Tibial nerve (tissue), 4 donors: ENCODE measurements around the gene ZFAND6. TPM values are rescaled to one million over a fixed set of nuclear protein-coding genes. Genes with fewer than 3 reads are reported as not detected.

ENCODE experiments used
- DNase-seq, 2 donors: peaks; one replicate each; pipeline ENCODE4 v3.0.0-alpha.2; 2019; ENCODE audit warnings: low spot score in 2 of 2
- H3K27ac ChIP-seq, 4 donors: fragments of 200-600 bp; sonication (generic) in 3 of 4; one replicate each; pipeline ENCODE4 v1.5.1; 2017 to 2019; ENCODE audit warnings: mild to moderate bottlenecking in 1 of 4
- H3K27me3 ChIP-seq, 2 donors: fragments of 200-600 bp; sonication (generic) in 1 of 2; one replicate each; pipeline versions ENCODE4 v1.5.1 to v1.6.0; 2017 to 2019
- H3K36me3 ChIP-seq, 3 donors: fragments of 200-600 bp; sonication (generic); one replicate each; pipeline ENCODE4 v1.5.1; 2018 to 2019
- H3K4me1 ChIP-seq, 4 donors: fragments of 200-600 bp; sonication (generic) in 3 of 4; one replicate each; pipeline ENCODE4 v1.5.1; 2017 to 2019
- H3K4me3 ChIP-seq, 4 donors: fragments of 200-600 bp; sonication (generic) in 3 of 4; one replicate each; pipeline ENCODE4 v1.5.1; 2017 to 2019; ENCODE audit warnings: mild to moderate bottlenecking in 1 of 4, moderate library complexity in 1 of 4
- H3K9me3 ChIP-seq, 4 donors: fragments of 200-600 bp; sonication (generic) in 3 of 4; one replicate each; pipeline ENCODE4 v1.5.1; 2017 to 2019
- CTCF ChIP-seq, 5 experiments: fragments of 200-600 bp in 3 of 5; fragments of 450-650 bp in 2 of 5; sonication (generic) in 3 of 5; IDR thresholded peaks; one replicate each; pipeline ENCODE4 v1.5.1; 2016 to 2019; ENCODE audit warnings: antibody characterized with exemption in 5 of 5, mild to moderate bottlenecking in 3 of 5, moderate library complexity in 2 of 5
- EP300 ChIP-seq, 2 donors: sonication (generic); formaldehyde crosslinking; IDR thresholded peaks; one replicate each; pipeline ENCODE4 v1.6.1; 2017; ENCODE audit warnings: antibody characterized with exemption in 2 of 2, mild to moderate bottlenecking in 1 of 2
- POLR2A ChIP-seq, 2 donors: fragments of 450-650 bp; IDR thresholded peaks; one replicate each; pipeline ENCODE4 v1.6.1; 2017; ENCODE audit warnings: antibody characterized with exemption in 2 of 2, mild to moderate bottlenecking in 2 of 2, moderate library complexity in 2 of 2
- WGBS, 2 donors: methylation state at CpG; one replicate each; pipeline ENCODE4 v1.1.5; 2018; 5-methylcytosine and 5-hydroxymethylcytosine counted together
- total RNA-seq, 4 donors: library from RNA; depleted of rRNA; stranded (reverse); fragments of >200 nt; gene quantifications; one replicate each; pipeline ENCODE4 v1.1.0, GENCODE V29; 2016

Gene ZFAND6
- total RNA-seq, 4 donors from 2014 or later: 68.6 to 126 (median 88.2) TPM

- no peak for DNase-seq
- H3K36me3 ChIP-seq: no peaks in the 10 kb centered on the region
- no peaks in the 10 kb centered on the region for H3K4me1 ChIP-seq
- 79 to 86% methylated on average over 4 of the region's 4 CpGs for WGBS, 2 donors
- no peaks in the 10 kb centered on the region for H3K27me3 ChIP-seq
- H3K9me3 ChIP-seq: no peaks in the 10 kb centered on the region
- no peak overlapping the region for H3K27ac ChIP-seq
- no peak overlapping the region for H3K4me3 ChIP-seq
- no peak for TF ChIP-seq POLR2A (IDR thresholded peaks at IDR 0.05)
- TF ChIP-seq EP300 (IDR thresholded peaks at IDR 0.05): no peak
- no peak for TF ChIP-seq CTCF (IDR thresholded peaks at IDR 0.05)
These were observed 32.7 kb upstream of the ZFAND6 start for GRCh38 chr15:80026754-80027153.

GRCh38 chr15:80028937-80029336 is 30.5 kb upstream of the ZFAND6 start:
- Histone ChIP-seq H3K9me3 (no peaks in the 10 kb centered on the region), H3K27ac (no peak overlapping the region), H3K36me3 (no peaks in the 10 kb centered on the region), H3K4me1 (peaks cover 0 to 12% (median 7%) of the 10 kb centered on the region in 4 donors), H3K4me3 (no peak overlapping the region), H3K27me3 (no peaks in the 10 kb centered on the region)
- TF ChIP-seq POLR2A (IDR thresholded peaks at IDR 0.05) (no peak), CTCF (IDR thresholded peaks at IDR 0.05) (no peak), EP300 (IDR thresholded peaks at IDR 0.05) (no peak)
- no peak for DNase-seq
- 76 to 82% methylated on average over 2 of the region's 2 CpGs for WGBS, 2 donors

GRCh38 chr15:80031841-80032240 is 27.6 kb upstream of the ZFAND6 start:
- H3K9me3 ChIP-seq: no peaks in the 10 kb centered on the region
- TF ChIP-seq CTCF (IDR thresholded peaks at IDR 0.05) (no peak), EP300 (IDR thresholded peaks at IDR 0.05) (no peak), POLR2A (IDR thresholded peaks at IDR 0.05) (no peak)
- H3K4me1 ChIP-seq: peaks cover 0 to 12% (median 7%) of the 10 kb centered on the region in 4 donors
- H3K27me3 ChIP-seq: no peaks in the 10 kb centered on the region
- no peak for DNase-seq
- H3K27ac ChIP-seq: no peak overlapping the region
- 63 to 79% methylated on average over 3 of the region's 3 CpGs for WGBS, 2 donors
- no peaks in the 10 kb centered on the region for H3K36me3 ChIP-seq
- H3K4me3 ChIP-seq: no peak overlapping the region

- DNase-seq: no peak
- TF ChIP-seq EP300 (IDR thresholded peaks at IDR 0.05) (no peak), POLR2A (IDR thresholded peaks at IDR 0.05) (no peak)
- 78 to 84% methylated on average over 3 of the region's 3 CpGs for WGBS, 2 donors
- Histone ChIP-seq H3K9me3 (no peaks in the 10 kb centered on the region), H3K4me3 (no peak overlapping the region), H3K27me3 (no peaks in the 10 kb centered on the region), H3K36me3 (no peaks in the 10 kb centered on the region), H3K4me1 (peaks cover 0 to 12% (median 7%) of the 10 kb centered on the region in 4 donors), H3K27ac (no peak overlapping the region)
These were observed 24.8 kb upstream of the ZFAND6 start for GRCh38 chr15:80034629-80035028.

- 63 to 86% methylated on average over 1 of the region's 1 CpG for WGBS, 2 donors
- TF ChIP-seq CTCF (IDR thresholded peaks at IDR 0.05): no peak
- no peak for TF ChIP-seq POLR2A (IDR thresholded peaks at IDR 0.05)
- no peak for TF ChIP-seq EP300 (IDR thresholded peaks at IDR 0.05)
- no peak overlapping the region for H3K27ac ChIP-seq
- no peaks in the 10 kb centered on the region for H3K36me3 ChIP-seq
- H3K27me3 ChIP-seq: no peaks in the 10 kb centered on the region
- peaks cover 0 to 12% (median 7%) of the 10 kb centered on the region in 4 donors for H3K4me1 ChIP-seq
- no peak for DNase-seq
- no peak overlapping the region for H3K4me3 ChIP-seq
- H3K9me3 ChIP-seq: no peaks in the 10 kb centered on the region
These were observed 23.4 kb upstream of the ZFAND6 start for GRCh38 chr15:80036071-80036470.
